ENCODE data around the gene SEMA3D. TPM values are rescaled to one million over a fixed set of nuclear protein-coding genes. Genes with fewer than 3 reads are reported as not detected.

SEMA3D gene
- total and polyA plus RNA-seq, 9 of the 15 experiments (the other 6 are each of a cell fraction or from before 2014, with no cell fraction given) = 0.01 to 0.10 (median 0.04) TPM; not detected in 1

DNA sequence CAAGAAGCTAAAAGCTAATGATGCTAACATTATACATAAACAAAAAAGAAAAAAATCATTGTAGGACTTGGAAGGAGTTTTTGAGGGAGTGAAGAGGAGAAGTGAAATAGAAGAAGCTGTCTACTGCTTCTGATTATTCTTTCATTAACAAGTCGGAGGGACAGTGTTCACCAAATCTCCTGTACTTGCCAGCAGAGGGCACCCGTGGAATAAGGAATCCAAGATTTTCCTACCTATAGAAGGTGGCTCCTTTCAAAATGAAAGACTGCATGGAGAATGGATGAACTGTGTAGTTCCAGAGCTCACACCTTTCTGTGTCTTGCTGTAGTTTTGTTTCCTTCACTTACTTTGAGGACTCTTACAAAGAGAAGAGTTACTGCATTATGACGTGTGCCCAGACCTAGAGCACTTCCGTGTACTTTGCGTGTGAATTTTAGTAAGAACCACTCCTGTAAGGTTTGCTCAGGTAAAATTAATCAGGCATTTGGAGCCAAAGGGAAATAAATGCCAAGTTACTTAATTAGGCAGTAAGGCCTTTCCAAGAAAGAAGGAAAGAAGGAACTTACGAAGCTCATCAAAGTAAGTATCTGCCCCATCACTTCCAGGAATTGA lies 145.1 kb downstream of the SEMA3D start:
- H3K36me3 ChIP-seq (ENCODE audit: control insufficient read depth, insufficient read depth, low read length) = no peaks in the 10 kb centered on the region
- H3K9ac ChIP-seq (ENCODE audit: insufficient read depth in 1 of 2, low read depth in 2 of 2, low read length in 2 of 2) = no peak overlapping the region
- H3K27me3 ChIP-seq (ENCODE audit: control insufficient read depth in 2 of 2, insufficient read depth in 2 of 2, low read length in 2 of 2) = no peaks in the 10 kb centered on the region
- no peaks in the 10 kb centered on the region for H3K79me2 ChIP-seq (ENCODE audit: control insufficient read depth, insufficient read depth, low read length)
- DNase-seq (ENCODE audit: extremely low read depth in 1 of 4, low spot score in 3 of 4) (peak; percentile 23 to 67 (median 26)), ATAC-seq (peak; percentile 88), FAIRE-seq (peak; percentile 72)
- no peak overlapping the region for H2AFZ ChIP-seq (ENCODE audit: low read depth, low read length)
- no peaks in the 10 kb centered on the region for H3K9me3 ChIP-seq (replicated peaks; ENCODE audit: control insufficient read depth, insufficient read depth, low read depth, low read length)
- intact Hi-C loops (cut with micrococcal nuclease) = loop anchor here (1.0 to 2.0 kb wide), 2 partner anchors 513 to 709 kb away; no protein-coding TSS in a partner anchor
- H3K27ac ChIP-seq (ENCODE audit: extremely low read depth, low read depth, low read length) = no peak overlapping the region
- H3K4me1 ChIP-seq (replicated peaks in 1 of 2; ENCODE audit: control insufficient read depth in 2 of 2, insufficient read depth in 2 of 2, low read length in 2 of 2) = no peaks in the 10 kb centered on the region
- no TSS peak for BruUV-seq (replicated peaks)
- in situ Hi-C loops (cut with MboI) = loop anchor here (10.0 to 25.0 kb wide), 2 partner anchors 513 to 1421 kb away; no protein-coding TSS in a partner anchor
- CTCF ChIA-PET (ENCODE audit: low intra/inter-chr PET ratio) = interaction anchor here (0.6 to 1.2 kb wide), 4 partner anchors 513 to 1864 kb away, joined by 3 to 5 read pairs (median 4); no protein-coding TSS in a partner anchor
- no peak overlapping the region for H3K4me2 ChIP-seq (ENCODE audit: insufficient read depth, low read length)
- H3K4me3 ChIP-seq = no peak overlapping the region
- H4K20me1 ChIP-seq (replicated peaks; ENCODE audit: control insufficient read depth, insufficient read depth, low read length) = no peaks in the 10 kb centered on the region
- 2% methylated on average over 6 of the region's 6 CpGs for WGBS (ENCODE audit: insufficient coverage, low coverage, missing lambda C conversion rate)
- no peaks in the 10 kb centered on the region for H3K9me1 ChIP-seq (ENCODE audit: control insufficient read depth, insufficient read depth, low read length)
- POLR2A ChIA-PET = no interaction called here
- TF ChIP-seq, protein P1, sequence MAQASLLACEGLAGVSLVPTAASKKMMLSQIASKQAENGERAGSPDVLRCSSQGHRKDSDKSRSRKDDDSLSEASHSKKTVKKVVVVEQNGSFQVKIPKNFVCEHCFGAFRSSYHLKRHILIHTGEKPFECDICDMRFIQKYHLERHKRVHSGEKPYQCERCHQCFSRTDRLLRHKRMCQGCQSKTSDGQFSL (CRISPR knock-in tag; IDR thresholded peaks at IDR 0.05) = no peak
- TF ChIP-seq, protein P1 (tag; IDR thresholded peaks at IDR 0.05) = no peak
- TF ChIP-seq SMC3 (conservative IDR thresholded peaks at IDR 0.05; ENCODE audit: insufficient read depth, low read depth, low read length) (peak; percentile 47; the same call in 1 of the 2 replicates), RAD21 (CRISPR knock-in tag; conservative IDR thresholded peaks at IDR 0.05 in 1 of 2, IDR thresholded peaks at IDR 0.05 in 1 of 2) (peak; percentile 70 to 84), MED1 (CRISPR knock-in tag; IDR thresholded peaks at IDR 0.05; ENCODE audit: borderline replicate concordance) (no peak), TCF7 (IDR thresholded peaks at IDR 0.05; ENCODE audit: borderline replicate concordance) (no peak)
- TF ChIP-seq, protein P2, sequence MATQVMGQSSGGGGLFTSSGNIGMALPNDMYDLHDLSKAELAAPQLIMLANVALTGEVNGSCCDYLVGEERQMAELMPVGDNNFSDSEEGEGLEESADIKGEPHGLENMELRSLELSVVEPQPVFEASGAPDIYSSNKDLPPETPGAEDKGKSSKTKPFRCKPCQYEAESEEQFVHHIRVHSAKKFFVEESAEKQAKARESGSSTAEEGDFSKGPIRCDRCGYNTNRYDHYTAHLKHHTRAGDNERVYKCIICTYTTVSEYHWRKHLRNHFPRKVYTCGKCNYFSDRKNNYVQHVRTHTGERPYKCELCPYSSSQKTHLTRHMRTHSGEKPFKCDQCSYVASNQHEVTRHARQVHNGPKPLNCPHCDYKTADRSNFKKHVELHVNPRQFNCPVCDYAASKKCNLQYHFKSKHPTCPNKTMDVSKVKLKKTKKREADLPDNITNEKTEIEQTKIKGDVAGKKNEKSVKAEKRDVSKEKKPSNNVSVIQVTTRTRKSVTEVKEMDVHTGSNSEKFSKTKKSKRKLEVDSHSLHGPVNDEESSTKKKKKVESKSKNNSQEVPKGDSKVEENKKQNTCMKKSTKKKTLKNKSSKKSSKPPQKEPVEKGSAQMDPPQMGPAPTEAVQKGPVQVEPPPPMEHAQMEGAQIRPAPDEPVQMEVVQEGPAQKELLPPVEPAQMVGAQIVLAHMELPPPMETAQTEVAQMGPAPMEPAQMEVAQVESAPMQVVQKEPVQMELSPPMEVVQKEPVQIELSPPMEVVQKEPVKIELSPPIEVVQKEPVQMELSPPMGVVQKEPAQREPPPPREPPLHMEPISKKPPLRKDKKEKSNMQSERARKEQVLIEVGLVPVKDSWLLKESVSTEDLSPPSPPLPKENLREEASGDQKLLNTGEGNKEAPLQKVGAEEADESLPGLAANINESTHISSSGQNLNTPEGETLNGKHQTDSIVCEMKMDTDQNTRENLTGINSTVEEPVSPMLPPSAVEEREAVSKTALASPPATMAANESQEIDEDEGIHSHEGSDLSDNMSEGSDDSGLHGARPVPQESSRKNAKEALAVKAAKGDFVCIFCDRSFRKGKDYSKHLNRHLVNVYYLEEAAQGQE (IDR thresholded peaks at IDR 0.05; ENCODE audit: borderline replicate concordance) = peak; percentile 58
- TF ChIP-seq, protein P2 (CRISPR knock-in tag; IDR thresholded peaks at IDR 0.05; ENCODE audit: low read depth) = no peak
- TF ChIP-seq, protein P3, sequence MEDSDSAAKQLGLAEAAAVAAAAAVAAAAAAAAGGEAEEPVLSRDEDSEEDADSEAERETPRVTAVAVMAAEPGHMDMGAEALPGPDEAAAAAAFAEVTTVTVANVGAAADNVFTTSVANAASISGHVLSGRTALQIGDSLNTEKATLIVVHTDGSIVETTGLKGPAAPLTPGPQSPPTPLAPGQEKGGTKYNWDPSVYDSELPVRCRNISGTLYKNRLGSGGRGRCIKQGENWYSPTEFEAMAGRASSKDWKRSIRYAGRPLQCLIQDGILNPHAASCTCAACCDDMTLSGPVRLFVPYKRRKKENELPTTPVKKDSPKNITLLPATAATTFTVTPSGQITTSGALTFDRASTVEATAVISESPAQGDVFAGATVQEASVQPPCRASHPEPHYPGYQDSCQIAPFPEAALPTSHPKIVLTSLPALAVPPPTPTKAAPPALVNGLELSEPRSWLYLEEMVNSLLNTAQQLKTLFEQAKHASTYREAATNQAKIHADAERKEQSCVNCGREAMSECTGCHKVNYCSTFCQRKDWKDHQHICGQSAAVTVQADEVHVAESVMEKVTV (CRISPR knock-in tag; IDR thresholded peaks at IDR 0.05) = peak; percentile 38; the same call in 1 of the 2 replicates

Measured in K562 (cell line).